ENCODE measurements around the gene CYTH1. TPM values are rescaled to one million over a fixed set of nuclear protein-coding genes. Genes with fewer than 3 reads are reported as not detected.

CYTH1 gene
- total RNA-seq, 1 donor from 2014 or later = 103 TPM

DNA sequence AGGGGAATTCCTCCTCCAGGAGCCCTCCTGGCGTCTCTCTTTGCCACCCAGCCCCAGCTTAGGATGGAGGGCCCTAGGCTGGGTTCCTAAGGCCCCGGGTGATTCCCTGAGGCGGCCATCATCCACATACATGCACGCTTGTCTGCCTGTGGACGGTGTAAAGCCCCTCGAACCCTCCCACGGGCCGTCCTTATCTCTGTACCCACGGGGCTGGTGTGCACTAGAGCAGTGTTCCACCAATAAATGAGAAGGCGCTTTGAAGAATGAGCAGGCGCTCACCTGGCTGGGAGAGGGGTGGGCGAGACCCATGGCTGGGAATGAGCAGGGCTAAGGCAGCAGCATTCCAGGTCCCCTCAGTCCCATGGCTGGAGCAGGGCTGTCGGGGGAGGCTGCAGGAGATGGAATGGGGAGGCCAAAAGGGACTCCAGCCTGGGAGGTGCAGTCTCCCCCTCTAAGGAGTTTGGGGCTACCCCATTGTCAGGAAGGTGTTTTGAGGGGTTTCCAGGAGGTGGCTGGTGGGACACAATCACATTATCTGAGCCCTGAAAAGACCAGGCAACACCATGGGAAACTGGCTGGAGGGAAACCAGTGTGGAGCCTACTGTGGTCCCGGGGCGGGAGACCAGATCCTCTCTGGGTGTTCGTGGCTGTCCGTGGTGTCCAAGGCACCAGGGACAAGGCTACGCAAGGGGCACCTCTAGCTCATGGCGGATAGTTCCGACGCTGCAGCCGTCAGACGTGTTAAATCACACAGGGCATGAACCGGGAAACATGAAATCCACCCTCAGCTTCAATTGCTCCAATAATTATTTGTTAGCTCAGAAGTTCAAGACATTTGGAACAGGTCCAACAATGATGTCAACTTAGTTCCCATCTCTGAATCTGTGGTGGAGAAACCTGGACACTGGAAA lies 117.3 kb downstream of the CYTH1 start:
- Histone ChIP-seq H3K4me1 (peaks cover 22% of the 10 kb centered on the region), H3K9me3 (no peaks in the 10 kb centered on the region), H3K27ac (no peak overlapping the region), H3K4me3 (no peak overlapping the region), H3K36me3 (no peaks in the 10 kb centered on the region), H3K27me3 (no peaks in the 10 kb centered on the region)
- TF ChIP-seq, protein P1, sequence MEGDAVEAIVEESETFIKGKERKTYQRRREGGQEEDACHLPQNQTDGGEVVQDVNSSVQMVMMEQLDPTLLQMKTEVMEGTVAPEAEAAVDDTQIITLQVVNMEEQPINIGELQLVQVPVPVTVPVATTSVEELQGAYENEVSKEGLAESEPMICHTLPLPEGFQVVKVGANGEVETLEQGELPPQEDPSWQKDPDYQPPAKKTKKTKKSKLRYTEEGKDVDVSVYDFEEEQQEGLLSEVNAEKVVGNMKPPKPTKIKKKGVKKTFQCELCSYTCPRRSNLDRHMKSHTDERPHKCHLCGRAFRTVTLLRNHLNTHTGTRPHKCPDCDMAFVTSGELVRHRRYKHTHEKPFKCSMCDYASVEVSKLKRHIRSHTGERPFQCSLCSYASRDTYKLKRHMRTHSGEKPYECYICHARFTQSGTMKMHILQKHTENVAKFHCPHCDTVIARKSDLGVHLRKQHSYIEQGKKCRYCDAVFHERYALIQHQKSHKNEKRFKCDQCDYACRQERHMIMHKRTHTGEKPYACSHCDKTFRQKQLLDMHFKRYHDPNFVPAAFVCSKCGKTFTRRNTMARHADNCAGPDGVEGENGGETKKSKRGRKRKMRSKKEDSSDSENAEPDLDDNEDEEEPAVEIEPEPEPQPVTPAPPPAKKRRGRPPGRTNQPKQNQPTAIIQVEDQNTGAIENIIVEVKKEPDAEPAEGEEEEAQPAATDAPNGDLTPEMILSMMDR (IDR thresholded peaks at IDR 0.05) = no peak
- DNase-seq (peak; percentile 60), ATAC-seq (peak; percentile 25)
- intact Hi-C loops (cut with DNase I) = no loop called here

- Histone ChIP-seq H3K36me3 (no peaks in the 10 kb centered on the region), H3K4me1 (peaks cover 15% of the 10 kb centered on the region), H3K27me3 (no peaks in the 10 kb centered on the region), H3K27ac (no peak overlapping the region), H3K9me3 (no peaks in the 10 kb centered on the region), H3K4me3 (no peak overlapping the region)
- TF ChIP-seq, protein P1 (IDR thresholded peaks at IDR 0.05) = no peak
- DNase-seq (peak; percentile 31), ATAC-seq (peak; percentile 62)
- intact Hi-C loops (cut with DNase I) = no loop called here
These were observed 120.8 kb downstream of the CYTH1 start for GRCh38 chr17:78661093-78661770.

GRCh38 chr17:78659546-78659945 lies 122.5 kb downstream of the CYTH1 start:
- intact Hi-C loops (cut with DNase I) = no loop called here
- H3K27me3 ChIP-seq = peaks cover 5% of the 10 kb centered on the region
- no peaks in the 10 kb centered on the region for H3K4me1 ChIP-seq
- H3K27ac ChIP-seq = no peak overlapping the region
- H3K9me3 ChIP-seq = no peaks in the 10 kb centered on the region
- TF ChIP-seq, protein P1 (IDR thresholded peaks at IDR 0.05) = no peak
- H3K36me3 ChIP-seq = no peaks in the 10 kb centered on the region
- H3K4me3 ChIP-seq = no peak overlapping the region
- ATAC-seq (no peak), DNase-seq (no peak)

GRCh38 chr17:78658281-78658785 lies 123.7 kb downstream of the CYTH1 start:
- TF ChIP-seq, protein P1 (IDR thresholded peaks at IDR 0.05) = no peak
- ATAC-seq = no peak
- no peak overlapping the region for H3K4me3 ChIP-seq

DNA sequence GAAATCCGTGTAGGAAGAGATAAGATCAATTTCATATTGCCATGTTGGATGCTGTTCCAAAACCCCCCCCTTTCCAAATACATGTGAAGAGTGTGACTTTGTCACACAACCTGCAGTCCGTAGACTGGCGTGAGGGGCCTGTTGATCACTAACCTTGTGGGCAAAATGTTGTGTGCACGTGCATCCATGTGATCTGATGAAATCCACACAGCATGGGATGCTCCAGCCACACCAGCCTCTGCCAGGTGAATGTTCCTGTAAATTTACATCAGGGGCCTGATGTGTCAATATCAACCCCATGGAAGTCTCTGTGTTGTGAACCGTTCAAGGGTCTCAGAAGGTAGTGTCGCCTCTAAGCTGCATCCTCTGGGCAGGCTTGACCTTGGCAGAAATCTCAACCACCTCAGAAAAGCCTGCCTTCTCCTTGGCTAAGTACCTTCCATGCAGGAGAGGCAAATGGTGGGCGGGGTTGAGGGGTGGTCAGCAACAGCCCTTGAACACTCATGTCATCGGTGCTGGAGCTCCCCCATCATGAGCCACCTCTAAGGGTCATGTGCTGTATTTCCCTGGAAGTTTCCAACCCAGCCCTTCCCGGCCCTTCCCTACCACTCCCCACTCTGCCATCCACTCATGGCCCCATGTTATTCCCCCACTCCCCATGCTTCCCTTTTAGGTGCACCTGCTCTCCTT lies 126.7 kb downstream of the CYTH1 start:
- no peak for ATAC-seq
- TF ChIP-seq, protein P1 (IDR thresholded peaks at IDR 0.05) = no peak
- H3K4me3 ChIP-seq = no peak overlapping the region
- H3K4me1 ChIP-seq = no peaks in the 10 kb centered on the region
- H3K36me3 ChIP-seq = no peaks in the 10 kb centered on the region
- intact Hi-C loops (cut with DNase I) = no loop called here
- H3K27me3 ChIP-seq = peaks cover 5% of the 10 kb centered on the region
- DNase-seq = no peak
- H3K27ac ChIP-seq = no peak overlapping the region
- H3K9me3 ChIP-seq = no peaks in the 10 kb centered on the region

More at GRCh38 chr17:78658281-78658785, 123.7 kb downstream of the CYTH1 start:
- peak; percentile 44 for DNase-seq
- no peaks in the 10 kb centered on the region for H3K4me1 ChIP-seq
- H3K36me3 ChIP-seq = no peaks in the 10 kb centered on the region
- peaks cover 5% of the 10 kb centered on the region for H3K27me3 ChIP-seq
- intact Hi-C loops (cut with DNase I) = no loop called here
- no peaks in the 10 kb centered on the region for H3K9me3 ChIP-seq
- H3K27ac ChIP-seq = no peak overlapping the region
